CD4-positive, alpha-beta T cell (primary cell): ENCODE measurements around the gene CXCR5. TPM values are rescaled to one million over a fixed set of nuclear protein-coding genes. Genes with fewer than 3 reads are reported as not detected.

Experiments used
- ATAC-seq: fragments of 200-7000 bp; cut with Tn5 transposase; one replicate; pipeline ENCODE4 v1.10.0; 2022; ENCODE audit warnings: mild to moderate bottlenecking; ENCODE audit not compliant: poor library complexity
- CTCF ChIA-PET: fragments of 350-600 bp; sonication (Branson Sonifier 250); formaldehyde crosslinking; loops from one replicate; lab custom pipeline; 2021; ENCODE audit warnings: antibody characterized with exemption, inconsistent platforms; lab: Charles Lee
- POLR2A ChIA-PET: fragments of 350-600 bp; sonication (Branson Sonifier 250); formaldehyde crosslinking; loops from one replicate; lab custom pipeline; 2021; ENCODE audit warnings: antibody characterized with exemption, inconsistent platforms; lab: Charles Lee
- DNase-seq, 14 experiments: peaks; one replicate each; pipeline ENCODE4 v3.0.0-alpha.2; 2013 to 2020; ENCODE audit warnings: mixed read lengths in 2 of 14
- H3K27ac ChIP-seq, 2 donors: one replicate each; pipeline versions ENCODE4 v1.5.1 to v1.7.0; 2013; ENCODE audit warnings: low read length in 2 of 2, low read depth in 1 of 2, mild to moderate bottlenecking in 1 of 2
- H3K27me3 ChIP-seq, 2 experiments: 1 replicate in 1 of 2; 2 replicates in 1 of 2; pipeline versions ENCODE4 v1.6.1 to v1.7.0; 2013; ENCODE audit warnings: low read length in 2 of 2, control low read depth in 1 of 2, mild to moderate bottlenecking in 1 of 2, moderate library complexity in 1 of 2; ENCODE audit not compliant: insufficient read depth in 2 of 2, control insufficient read depth in 1 of 2
- H3K36me3 ChIP-seq: one replicate; pipeline ENCODE4 v1.6.1; 2013; ENCODE audit warnings: low read length, control low read depth; ENCODE audit not compliant: insufficient read depth
- H3K4me1 ChIP-seq: one replicate; pipeline ENCODE4 v1.6.1; 2013; ENCODE audit warnings: low read length, control low read depth; ENCODE audit not compliant: insufficient read depth
- H3K4me3 ChIP-seq: one replicate; pipeline ENCODE4 v1.5.1; 2013; ENCODE audit warnings: mild to moderate bottlenecking, low read length, moderate library complexity
- H3K9me3 ChIP-seq, 2 experiments: 1 replicate in 1 of 2; 2 replicates in 1 of 2; pipeline versions ENCODE4 v1.6.1 to v1.7.0; 2013; ENCODE audit warnings: low read length in 2 of 2, mild to moderate bottlenecking in 2 of 2, control low read depth in 1 of 2, moderate library complexity in 1 of 2; ENCODE audit not compliant: control insufficient read depth in 1 of 2, insufficient read depth in 1 of 2
- H3K27ac Mint-ChIP-seq: one replicate; pipeline ENCODE4 v1.8.0; 2020; ENCODE audit warnings: mixed read lengths
- H3K27me3 Mint-ChIP-seq: one replicate; pipeline ENCODE4 v1.8.0; 2021; ENCODE audit warnings: mixed read lengths
- H3K36me3 Mint-ChIP-seq: one replicate; pipeline ENCODE4 v1.8.0; 2021; ENCODE audit warnings: low read depth, mixed read lengths
- H3K4me1 Mint-ChIP-seq: one replicate; pipeline ENCODE4 v1.8.0; 2021; ENCODE audit warnings: low read depth, mixed read lengths
- H3K4me3 Mint-ChIP-seq: one replicate; pipeline ENCODE4 v1.8.0; 2020; ENCODE audit warnings: mild to moderate bottlenecking, mixed read lengths
- H3K9me3 Mint-ChIP-seq: one replicate; pipeline ENCODE4 v1.8.0; 2020; ENCODE audit warnings: mixed read lengths
- CTCF ChIP-seq: fragments of 200-600 bp; IDR thresholded peaks from one replicate; pipeline ENCODE4 v1.8.0; 2022; ENCODE audit warnings: antibody characterized with exemption, mild to moderate bottlenecking
- intact Hi-C, 2 experiments: fragments of 100-400 bp; cut with DNase I in 1 of 2; cut with micrococcal nuclease in 1 of 2; formaldehyde crosslinking; loops; one replicate each; pipeline versions ENCODE4 v1.15.1 to v1.9.0; 2023 to 2025; cut with DNase I, micrococcal nuclease
- total RNA-seq, 174 experiments: library from RNA in 2 of 174; stranded (reverse) in 2 of 174; gene quantifications; one replicate each; pipeline ENCODE4 v1.2.3 and lab custom pipeline; 2021 to 2026

Gene CXCR5
- total RNA-seq, 2 experiments from 2014 or later = 13.2 to 14.3 TPM

- H3K9me3 ChIP-seq = no peaks in the 10 kb centered on the region
- Mint-ChIP-seq H3K27ac (peak overlapping the region; percentile 100), H3K36me3 (peaks cover 63% of the 10 kb centered on the region), H3K27me3 (peaks cover 5% of the 10 kb centered on the region), H3K4me1 (peaks cover 51% of the 10 kb centered on the region), H3K9me3 (no peaks in the 10 kb centered on the region), H3K4me3 (peak overlapping the region; percentile 100)
- ATAC-seq = no peak
- H3K4me1 ChIP-seq = peaks cover 75% of the 10 kb centered on the region
- peak in 7 of 14 experiments; percentile 37 to 74 (median 55) for DNase-seq
- H3K4me3 ChIP-seq = peak overlapping the region; percentile 100
- intact Hi-C loops = loop anchor here in 1 of 2 experiments (1.0 kb wide), 1 partner anchor 11 kb away; no protein-coding TSS in a partner anchor
- H3K36me3 ChIP-seq = peaks cover 16% of the 10 kb centered on the region
- CTCF ChIA-PET = interaction anchor here (0.6 to 3.4 kb wide), 9 partner anchors 11 to 134 kb away, joined by 3 to 22 read pairs (median 4); partner anchors contain the start of gene DDX6
- no peaks in the 10 kb centered on the region for H3K27me3 ChIP-seq
- TF ChIP-seq CTCF = no peak
- peak overlapping the region; percentile 80 to 98 for H3K27ac ChIP-seq
- POLR2A ChIA-PET = interaction anchor here (0.6 to 9.8 kb wide), 14 partner anchors 29 to 489 kb away, joined by 3 to 187 read pairs (median 4); partner anchors contain the start of genes CENATAC and DDX6
These were observed 41.2 kb downstream of the CXCR5 start for GRCh38 chr11:118924591-118925585.

DNA sequence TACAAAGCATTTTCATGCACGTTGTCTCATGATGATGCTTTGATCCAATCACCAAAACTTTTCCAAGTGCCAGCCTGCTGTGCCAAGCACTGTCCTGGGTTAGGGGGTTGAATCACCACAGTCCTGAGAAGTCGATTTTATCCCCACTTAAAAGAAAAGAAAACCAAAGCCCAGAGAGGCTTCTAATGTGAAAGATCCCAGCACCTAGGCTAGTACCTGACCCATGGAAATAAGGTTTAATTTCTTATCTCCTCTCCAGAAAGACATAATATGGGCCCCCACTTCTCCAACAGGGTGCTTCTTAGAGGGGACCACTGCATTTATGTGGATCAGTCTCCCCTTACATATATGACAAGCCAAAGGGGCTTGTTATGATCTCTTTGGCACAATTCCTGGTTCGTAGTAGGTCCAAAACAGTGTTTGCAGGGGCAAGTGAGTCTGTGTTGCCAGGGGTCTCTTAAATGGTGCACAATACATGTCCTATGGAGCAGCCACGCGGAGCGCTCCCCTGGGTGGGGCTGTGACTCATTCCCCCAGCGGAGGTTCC, 43.9 kb downstream of the CXCR5 start:
- intact Hi-C loops = loop anchor here (1.0 to 2.0 kb wide), 3 partner anchors 20 to 137 kb away; partner anchors contain the start of gene DDX6 (in 1 of the 2)
- Histone ChIP-seq H3K4me1 (peaks cover 61% of the 10 kb centered on the region), H3K27me3 (no peaks in the 10 kb centered on the region), H3K9me3 (no peaks in the 10 kb centered on the region), H3K4me3 (peak overlapping the region; percentile 93), H3K27ac (peak overlapping the region; percentile 98 to 100), H3K36me3 (peaks cover 9% of the 10 kb centered on the region)
- ChIA-PET CTCF (interaction anchor here (0.7 to 3.5 kb wide), 7 partner anchors 12 to 138 kb away, joined by 3 to 42 read pairs (median 4); partner anchors contain the start of gene DDX6), POLR2A (interaction anchor here (0.9 to 9.8 kb wide), 2 partner anchors 137 to 140 kb away, joined by 3 to 187 read pairs; partner anchors contain the start of genes DDX6 and VPS11)
- Mint-ChIP-seq H3K4me1 (peaks cover 55% of the 10 kb centered on the region), H3K4me3 (peak overlapping the region; percentile 89), H3K9me3 (no peaks in the 10 kb centered on the region), H3K36me3 (peaks cover 56% of the 10 kb centered on the region), H3K27ac (peak overlapping the region; percentile 97), H3K27me3 (peaks cover 5% of the 10 kb centered on the region)
- DNase-seq (peak in 1 of 14 experiments; percentile 35), ATAC-seq (no peak)
- no peak for TF ChIP-seq CTCF
